ENCODE measurements around the gene PCMT1.

Gene PCMT1

GRCh38 chr6:149859938-149860337 lies 110.4 kb downstream of the PCMT1 start:
- ATAC-seq (ENCODE audit: low read depth) (no peak), DNase-seq (ENCODE audit: low spot score) (no peak)
- peak overlapping the region; percentile 99 for H3K27ac ChIP-seq (ENCODE audit: poor library complexity, severe bottlenecking)
- no peaks in the 10 kb centered on the region for H3K27me3 ChIP-seq (ENCODE audit: insufficient read depth, poor library complexity, severe bottlenecking)
- H3K9me3 ChIP-seq (ENCODE audit: severe bottlenecking) = no peaks in the 10 kb centered on the region
- H3K4me3 ChIP-seq (ENCODE audit: severe bottlenecking) = no peak overlapping the region
- H3K4me1 ChIP-seq (ENCODE audit: insufficient read depth, poor library complexity, severe bottlenecking) = peaks cover 65% of the 10 kb centered on the region
- no peak for TF ChIP-seq CTCF (IDR thresholded peaks at IDR 0.05; ENCODE audit: poor library complexity, severe bottlenecking)
- peaks cover 10% of the 10 kb centered on the region for H3K36me3 ChIP-seq (ENCODE audit: low read depth)

- TF ChIP-seq CTCF (IDR thresholded peaks at IDR 0.05; ENCODE audit: poor library complexity, severe bottlenecking) = no peak
- no peak for ATAC-seq (ENCODE audit: low read depth)
- H3K9me3 ChIP-seq (ENCODE audit: severe bottlenecking) = no peaks in the 10 kb centered on the region
- H3K36me3 ChIP-seq (ENCODE audit: low read depth) = peaks cover 10% of the 10 kb centered on the region
- H3K27ac ChIP-seq (ENCODE audit: poor library complexity, severe bottlenecking) = peak overlapping the region; percentile 99
- H3K27me3 ChIP-seq (ENCODE audit: insufficient read depth, poor library complexity, severe bottlenecking) = no peaks in the 10 kb centered on the region
- DNase-seq (ENCODE audit: low spot score) = no peak
- H3K4me3 ChIP-seq (ENCODE audit: severe bottlenecking) = no peak overlapping the region
- H3K4me1 ChIP-seq (ENCODE audit: insufficient read depth, poor library complexity, severe bottlenecking) = peaks cover 62% of the 10 kb centered on the region
Measured at GRCh38 chr6:149860513-149860833, 110.9 kb downstream of the PCMT1 start.
